SU-DHL-6 (cell line): ENCODE results near the gene LRRC4C.

ENCODE experiments used
- H2AFZ ChIP-seq: fragments of 200-600 bp; sonication (generic); 2 replicates; pipeline ENCODE4 v1.6.1; 2014; ENCODE audit warnings: low read depth, mild to moderate bottlenecking, moderate library complexity, mixed read lengths, antibody characterized with exemption, low read length; ENCODE audit not compliant: severe bottlenecking
- H3F3A ChIP-seq: fragments of 200-600 bp; shearing (Covaris generic); 2 replicates; pipeline ENCODE4 v1.6.0; 2016; ENCODE audit warnings: antibody characterized with exemption, mild to moderate bottlenecking; ENCODE audit not compliant: insufficient read depth
- H3K27ac ChIP-seq: fragments of 200-600 bp; sonication (generic); 2 replicates; pipeline ENCODE4 v1.5.1; 2016; ENCODE audit warnings: low read depth, mild to moderate bottlenecking, low read length, moderate library complexity, mixed read lengths
- H3K27me3 ChIP-seq: fragments of 200-600 bp; sonication (generic), shearing (Covaris generic); 2 replicates; pipeline ENCODE4 v1.6.0; 2014; ENCODE audit warnings: mild to moderate bottlenecking, low read length
- H3K36me3 ChIP-seq: fragments of 200-600 bp; sonication (generic); 2 replicates; pipeline ENCODE4 v1.6.1; 2014; ENCODE audit warnings: mild to moderate bottlenecking, low read length, mixed read lengths
- H3K4me2 ChIP-seq: fragments of 300-600, 200-600 bp; shearing (Covaris generic), sonication (generic); 2 replicates; pipeline ENCODE4 v1.6.0; 2014; ENCODE audit warnings: low read length, low read depth, mild to moderate bottlenecking; ENCODE audit not compliant: poor library complexity, severe bottlenecking
- H3K4me3 ChIP-seq: fragments of 200-600 bp; sonication (generic); 2 replicates; pipeline ENCODE4 v1.5.1; 2014; ENCODE audit warnings: antibody characterized with exemption, low read length, mild to moderate bottlenecking, mixed read lengths; ENCODE audit not compliant: insufficient read depth, poor library complexity, severe bottlenecking
- H3K79me2 ChIP-seq: fragments of 200-600 bp; sonication (generic); 2 replicates; pipeline ENCODE4 v1.6.1; 2014; ENCODE audit warnings: mild to moderate bottlenecking, low read length, moderate library complexity; ENCODE audit not compliant: insufficient read depth
- H3K9ac ChIP-seq: fragments of 200-600 bp; sonication (generic); 2 replicates; pipeline ENCODE4 v1.7.0; 2014; ENCODE audit warnings: mild to moderate bottlenecking, low read length
- H3K9me2 ChIP-seq: fragments of 200-600 bp; sonication (generic); replicated peaks from 2 replicates; pipeline ENCODE4 v1.6.1; 2014; ENCODE audit warnings: low read length; ENCODE audit not compliant: insufficient read depth
- H3K9me3 ChIP-seq: fragments of 200-600 bp; sonication (generic); 2 replicates; pipeline ENCODE4 v1.6.1; 2014; ENCODE audit warnings: low read length, mixed read lengths; ENCODE audit not compliant: insufficient read depth
- H4K20me1 ChIP-seq: fragments of 200-600 bp; sonication (generic); 2 replicates; pipeline ENCODE4 v1.6.1; 2014; ENCODE audit warnings: low read depth, mild to moderate bottlenecking, antibody characterized with exemption, low read length, moderate library complexity, mixed read lengths
- EZH2phosphoT487 ChIP-seq: fragments of 200-600 bp; sonication (generic), shearing (Covaris generic); conservative IDR thresholded peaks from 2 replicates; pipeline ENCODE4 v1.6.1; 2018; ENCODE audit warnings: mild to moderate bottlenecking, antibody characterized with exemption, low read length, moderate library complexity, mixed read lengths
- TF ChIP-seq, protein P1 (sequence below): fragments of 200-600 bp; sonication (generic); IDR thresholded peaks from one replicate; pipeline ENCODE4 v1.5.1; 2017; ENCODE audit warnings: antibody characterized with exemption, mild to moderate bottlenecking, low read length, moderate library complexity; ENCODE audit not compliant: insufficient read depth, poor library complexity, severe bottlenecking

Gene LRRC4C

DNA sequence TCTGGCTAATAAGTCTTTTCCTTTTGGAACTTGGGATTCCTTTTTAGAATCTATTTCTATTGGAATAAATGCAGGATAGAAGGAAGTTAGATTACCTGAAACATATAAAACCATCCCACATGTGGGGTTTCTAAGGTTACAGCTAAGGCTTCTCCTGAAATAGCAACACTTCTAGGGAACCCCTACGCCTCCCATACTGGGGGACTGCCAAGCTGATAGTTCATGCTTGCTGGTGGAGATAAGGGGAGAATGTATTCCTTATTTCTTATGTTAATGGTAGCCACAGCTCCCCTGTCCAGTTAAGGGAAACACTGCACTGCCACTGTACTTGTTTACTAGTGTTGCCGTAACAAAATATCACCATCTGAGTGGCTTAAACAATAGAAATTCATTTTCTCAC, 1189.6 kb downstream of the LRRC4C start:
- Histone ChIP-seq H3K9me3 (no peaks in the 10 kb centered on the region), H3K79me2 (no peaks in the 10 kb centered on the region), H2AFZ (no peak overlapping the region), H3K9ac (no peak overlapping the region), H3K9me2 (no peaks in the 10 kb centered on the region), H4K20me1 (no peaks in the 10 kb centered on the region), H3K4me2 (no peak overlapping the region), H3K36me3 (no peaks in the 10 kb centered on the region), H3K4me3 (no peak overlapping the region), H3K27me3 (no peaks in the 10 kb centered on the region), H3K27ac (no peak overlapping the region), H3F3A (no peaks in the 10 kb centered on the region)
- TF ChIP-seq EZH2phosphoT487, result no peak
- TF ChIP-seq, protein P1, sequence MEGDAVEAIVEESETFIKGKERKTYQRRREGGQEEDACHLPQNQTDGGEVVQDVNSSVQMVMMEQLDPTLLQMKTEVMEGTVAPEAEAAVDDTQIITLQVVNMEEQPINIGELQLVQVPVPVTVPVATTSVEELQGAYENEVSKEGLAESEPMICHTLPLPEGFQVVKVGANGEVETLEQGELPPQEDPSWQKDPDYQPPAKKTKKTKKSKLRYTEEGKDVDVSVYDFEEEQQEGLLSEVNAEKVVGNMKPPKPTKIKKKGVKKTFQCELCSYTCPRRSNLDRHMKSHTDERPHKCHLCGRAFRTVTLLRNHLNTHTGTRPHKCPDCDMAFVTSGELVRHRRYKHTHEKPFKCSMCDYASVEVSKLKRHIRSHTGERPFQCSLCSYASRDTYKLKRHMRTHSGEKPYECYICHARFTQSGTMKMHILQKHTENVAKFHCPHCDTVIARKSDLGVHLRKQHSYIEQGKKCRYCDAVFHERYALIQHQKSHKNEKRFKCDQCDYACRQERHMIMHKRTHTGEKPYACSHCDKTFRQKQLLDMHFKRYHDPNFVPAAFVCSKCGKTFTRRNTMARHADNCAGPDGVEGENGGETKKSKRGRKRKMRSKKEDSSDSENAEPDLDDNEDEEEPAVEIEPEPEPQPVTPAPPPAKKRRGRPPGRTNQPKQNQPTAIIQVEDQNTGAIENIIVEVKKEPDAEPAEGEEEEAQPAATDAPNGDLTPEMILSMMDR, result no peak

DNA sequence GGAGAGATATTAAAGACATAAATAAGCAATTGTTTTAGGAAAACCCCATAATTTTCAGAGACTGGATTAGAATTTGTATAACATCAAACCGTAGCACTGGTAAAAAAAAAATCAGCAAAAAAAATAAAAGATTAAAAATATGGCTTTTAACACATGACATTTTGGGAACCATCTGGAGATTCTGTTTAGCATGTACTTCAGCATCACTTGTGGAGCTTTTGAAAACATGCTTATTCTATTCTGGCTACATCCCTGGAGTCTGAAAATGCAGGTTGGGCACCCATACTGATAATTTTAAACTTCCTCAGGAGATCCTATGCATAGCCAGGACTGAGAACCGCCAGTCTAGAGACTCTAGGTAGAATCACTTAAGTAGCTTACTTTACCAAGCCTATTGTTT, 1190.9 kb downstream of the LRRC4C start:
- H3K27ac ChIP-seq, result no peak overlapping the region
- H3K36me3 ChIP-seq, result no peaks in the 10 kb centered on the region
- no peaks in the 10 kb centered on the region for H3F3A ChIP-seq

DNA sequence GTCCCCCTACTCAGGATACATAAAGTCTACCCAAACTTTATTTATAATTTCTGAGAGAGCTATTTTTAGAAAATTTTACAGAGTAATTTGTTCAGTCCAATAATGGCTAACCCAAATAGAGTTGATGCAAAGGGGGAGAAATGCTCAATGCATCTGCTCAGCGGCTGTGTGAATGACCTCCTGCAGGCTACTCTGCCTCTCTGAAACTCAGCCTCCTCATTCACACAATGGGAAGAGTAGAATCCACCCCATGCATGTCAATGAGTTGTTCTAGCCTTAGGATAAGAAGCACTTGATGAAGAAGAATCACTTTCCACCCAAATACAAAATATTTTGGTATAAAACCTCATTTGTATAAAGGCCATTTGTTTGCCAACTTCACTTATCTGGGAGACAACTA, 1204.0 kb downstream of the LRRC4C start:
- H3F3A ChIP-seq, result no peaks in the 10 kb centered on the region
- no peaks in the 10 kb centered on the region for H3K9me2 ChIP-seq
- no peaks in the 10 kb centered on the region for H4K20me1 ChIP-seq
- H3K27me3 ChIP-seq, result no peaks in the 10 kb centered on the region
- H3K27ac ChIP-seq, result no peak overlapping the region
- no peak overlapping the region for H3K9ac ChIP-seq
- H3K9me3 ChIP-seq, result no peaks in the 10 kb centered on the region
- no peak overlapping the region for H3K4me3 ChIP-seq
- TF ChIP-seq, protein P1, result no peak
- no peak for TF ChIP-seq EZH2phosphoT487
- H2AFZ ChIP-seq, result no peak overlapping the region
- H3K36me3 ChIP-seq, result no peaks in the 10 kb centered on the region
- H3K79me2 ChIP-seq, result no peaks in the 10 kb centered on the region
- H3K4me2 ChIP-seq, result no peak overlapping the region

More for the DNA sequence above, 1190.9 kb downstream of the LRRC4C start:
- H3K27me3 ChIP-seq, result no peaks in the 10 kb centered on the region
- H3K9ac ChIP-seq, result no peak overlapping the region
- no peaks in the 10 kb centered on the region for H3K79me2 ChIP-seq
- no peak overlapping the region for H3K4me2 ChIP-seq
- no peaks in the 10 kb centered on the region for H3K9me2 ChIP-seq
- no peak overlapping the region for H3K4me3 ChIP-seq
- H4K20me1 ChIP-seq, result no peaks in the 10 kb centered on the region
- TF ChIP-seq EZH2phosphoT487, result no peak
- TF ChIP-seq, protein P1, result no peak
- H3K9me3 ChIP-seq, result no peaks in the 10 kb centered on the region
- H2AFZ ChIP-seq, result no peak overlapping the region

DNA sequence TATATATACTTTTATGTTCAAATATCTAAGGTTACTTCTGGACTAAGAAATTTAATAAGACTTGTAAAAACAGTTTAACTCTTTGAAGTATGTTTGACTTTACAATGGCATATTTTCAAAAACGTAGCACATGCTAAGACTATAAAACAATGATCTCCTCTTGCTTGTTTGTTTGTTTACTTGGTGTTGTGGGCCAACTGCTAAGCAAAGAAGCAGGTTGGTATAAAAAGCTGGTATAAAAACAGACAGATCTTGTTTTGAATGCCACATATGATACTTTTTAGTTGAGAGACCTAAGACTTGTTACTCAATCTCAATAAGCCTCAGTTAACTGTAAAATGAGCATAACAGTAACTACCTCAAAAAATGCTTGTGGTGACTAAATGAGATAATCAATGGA, 1206.3 kb downstream of the LRRC4C start:
- H3K9ac ChIP-seq, result no peak overlapping the region
- H3K4me3 ChIP-seq, result no peak overlapping the region
- H3K36me3 ChIP-seq, result no peaks in the 10 kb centered on the region
- H3F3A ChIP-seq, result no peaks in the 10 kb centered on the region
- no peaks in the 10 kb centered on the region for H4K20me1 ChIP-seq
- no peak overlapping the region for H2AFZ ChIP-seq
- TF ChIP-seq, protein P1, result no peak
- no peak for TF ChIP-seq EZH2phosphoT487
- H3K4me2 ChIP-seq, result no peak overlapping the region
- H3K9me3 ChIP-seq, result no peaks in the 10 kb centered on the region
- H3K9me2 ChIP-seq, result no peaks in the 10 kb centered on the region
- H3K27me3 ChIP-seq, result no peaks in the 10 kb centered on the region
- H3K27ac ChIP-seq, result no peak overlapping the region
- H3K79me2 ChIP-seq, result no peaks in the 10 kb centered on the region
